A673 (cell line): ENCODE results near the gene OR51A4.

ENCODE experiments used
- CTCF ChIP-seq: fragments of 300-800, 200-600 bp; sonication (generic); conservative IDR thresholded peaks from 2 replicates; pipeline ENCODE4 v1.5.1; 2017; ENCODE audit warnings: low read depth, mild to moderate bottlenecking, antibody characterized with exemption, low read length, moderate library complexity, mixed read lengths
- EZH2 ChIP-seq: fragments of 200-600 bp; sonication (generic); IDR thresholded peaks from 2 replicates; pipeline ENCODE4 v1.6.1; 2017; ENCODE audit warnings: borderline replicate concordance, low read depth, mild to moderate bottlenecking, mixed read lengths, antibody characterized with exemption, low read length; ENCODE audit not compliant: poor library complexity, severe bottlenecking

GRCh38 chr11:4932751-4933150, 14.7 kb downstream of the OR51A4 start:
- TF ChIP-seq CTCF (no peak), EZH2 (no peak)
